ENCODE data around the gene TRIM69. TPM values are rescaled to one million over a fixed set of nuclear protein-coding genes. Genes with fewer than 3 reads are reported as not detected.
"Not testable (repeated sequence)": the region's sequence is repeated elsewhere in the genome, so short reads cannot be mapped to it uniquely, and the experiment has no call there.

The TRIM69 gene, protein sequence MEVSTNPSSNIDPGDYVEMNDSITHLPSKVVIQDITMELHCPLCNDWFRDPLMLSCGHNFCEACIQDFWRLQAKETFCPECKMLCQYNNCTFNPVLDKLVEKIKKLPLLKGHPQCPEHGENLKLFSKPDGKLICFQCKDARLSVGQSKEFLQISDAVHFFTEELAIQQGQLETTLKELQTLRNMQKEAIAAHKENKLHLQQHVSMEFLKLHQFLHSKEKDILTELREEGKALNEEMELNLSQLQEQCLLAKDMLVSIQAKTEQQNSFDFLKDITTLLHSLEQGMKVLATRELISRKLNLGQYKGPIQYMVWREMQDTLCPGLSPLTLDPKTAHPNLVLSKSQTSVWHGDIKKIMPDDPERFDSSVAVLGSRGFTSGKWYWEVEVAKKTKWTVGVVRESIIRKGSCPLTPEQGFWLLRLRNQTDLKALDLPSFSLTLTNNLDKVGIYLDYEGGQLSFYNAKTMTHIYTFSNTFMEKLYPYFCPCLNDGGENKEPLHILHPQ
- total RNA-seq (2014; rRNA removed; shearing (Covaris generic)), result 16.4 and 16.5 TPM in 2 replicates

DNA sequence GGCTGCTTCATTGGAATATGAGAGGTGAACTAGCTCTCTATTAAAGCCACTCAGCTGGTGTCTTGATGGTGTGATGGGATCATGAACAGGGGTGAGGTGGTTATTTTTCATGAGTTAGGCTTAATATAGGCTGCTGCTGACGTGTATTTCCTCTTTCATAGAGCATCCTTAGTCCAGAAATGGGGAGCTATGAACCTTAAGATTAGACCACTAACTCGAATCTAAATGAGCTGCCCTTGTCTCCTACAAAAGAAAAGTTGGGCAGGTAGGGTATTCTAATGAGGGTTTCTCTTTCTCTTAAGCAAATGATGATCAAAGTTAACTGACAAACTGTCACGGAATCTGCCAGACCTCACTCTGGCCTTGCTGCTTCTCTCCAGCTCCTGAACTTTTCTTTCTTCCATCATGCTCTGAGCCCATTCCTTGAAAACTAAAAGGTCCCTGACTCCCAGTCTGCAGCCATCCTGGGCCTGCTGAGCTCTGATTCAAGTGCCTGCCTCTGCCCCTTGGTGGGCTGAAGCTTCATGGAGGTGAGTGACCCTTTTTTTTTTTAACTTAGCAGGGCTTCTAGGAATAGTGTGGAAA lies at the start of gene TRIM69:
TRIM69 (plus strand) TSS at position 348 of the 585 bp plus-strand sequence; CDS start at position 525, 177 bp downstream.
- DNase-seq (ENCODE audit: low spot score), result no peak

DNA sequence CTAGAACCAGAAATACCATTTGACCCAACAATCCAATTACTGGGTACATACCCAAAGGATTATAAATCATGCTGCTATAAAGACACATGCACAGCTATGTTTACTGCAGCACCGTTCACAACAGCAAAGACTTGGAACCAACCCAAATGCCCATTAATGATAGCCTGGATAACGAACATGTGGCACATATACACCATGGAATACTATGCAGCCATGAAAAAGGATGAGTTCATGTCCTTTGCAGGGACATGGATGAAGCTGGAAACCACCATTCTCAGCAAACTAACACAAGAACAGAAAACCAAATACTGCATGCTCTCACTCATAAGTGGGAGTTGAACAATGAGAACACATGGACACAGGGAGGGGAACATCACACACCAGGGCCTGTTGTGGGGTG lies 47.0 kb upstream of the TRIM69 start:
- not testable (repeated sequence) for DNase-seq (ENCODE audit: low spot score)

DNA sequence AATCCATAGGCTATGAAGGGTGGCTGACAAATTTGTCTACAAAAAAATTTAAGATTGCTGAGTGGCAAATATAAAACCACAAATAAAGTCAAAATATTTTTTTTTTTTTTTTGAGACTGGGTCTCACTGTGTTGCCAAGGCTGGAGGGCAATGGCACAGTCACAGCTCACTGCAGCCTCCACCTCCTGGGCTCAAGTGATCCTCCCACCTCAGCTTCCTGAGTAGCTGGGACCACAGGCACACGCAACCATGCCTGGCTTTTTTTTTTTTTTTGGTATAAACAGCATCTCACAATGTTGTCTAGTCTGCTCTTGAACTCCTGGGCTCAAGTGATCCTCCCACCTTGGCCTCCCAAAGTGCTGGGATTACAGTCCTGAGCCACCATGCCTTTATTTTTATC lies 46.1 kb upstream of the TRIM69 start:
- not testable (repeated sequence) for DNase-seq (ENCODE audit: low spot score)

DNA sequence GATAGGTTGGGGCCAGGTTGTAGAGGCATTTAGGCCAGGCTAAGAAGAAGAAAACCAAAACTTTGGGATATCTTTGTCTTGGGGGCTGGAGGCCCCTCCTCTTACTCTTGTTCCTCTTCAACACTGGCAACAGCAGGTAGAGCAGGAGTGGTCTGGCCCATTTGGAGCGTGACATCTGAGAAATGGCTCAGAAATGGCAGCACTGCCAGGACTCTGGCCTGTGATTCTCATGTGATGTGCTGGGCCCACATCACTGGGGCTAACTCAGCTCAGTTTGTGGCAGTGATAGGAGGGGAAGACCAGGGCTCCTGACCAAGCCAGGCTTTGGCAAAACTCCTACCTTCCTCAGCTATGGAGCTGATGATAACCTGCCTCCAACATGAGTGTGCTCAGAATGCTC lies 43.7 kb upstream of the TRIM69 start:
- DNase-seq (ENCODE audit: low spot score), result no peak

DNA sequence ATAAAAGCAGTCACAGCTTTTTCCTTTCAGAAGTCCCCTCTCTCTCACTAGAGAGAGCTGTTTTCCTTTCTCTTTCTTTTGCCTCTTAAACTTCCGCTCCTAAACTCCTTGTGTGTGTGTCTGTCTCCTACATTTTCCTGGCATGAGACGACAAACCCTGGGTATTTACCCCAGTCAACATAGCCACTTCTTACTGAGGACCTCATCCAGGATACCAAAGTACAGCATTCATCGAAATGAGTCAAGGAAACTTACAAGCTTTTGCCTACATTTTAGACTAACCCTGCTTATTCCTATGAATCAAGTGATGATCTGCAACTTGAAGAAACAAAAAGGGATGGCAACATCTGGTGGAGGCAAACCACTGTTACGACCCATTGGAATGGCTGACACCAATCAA lies 41.9 kb upstream of the TRIM69 start:
- no peak for DNase-seq (ENCODE audit: low spot score)

DNA sequence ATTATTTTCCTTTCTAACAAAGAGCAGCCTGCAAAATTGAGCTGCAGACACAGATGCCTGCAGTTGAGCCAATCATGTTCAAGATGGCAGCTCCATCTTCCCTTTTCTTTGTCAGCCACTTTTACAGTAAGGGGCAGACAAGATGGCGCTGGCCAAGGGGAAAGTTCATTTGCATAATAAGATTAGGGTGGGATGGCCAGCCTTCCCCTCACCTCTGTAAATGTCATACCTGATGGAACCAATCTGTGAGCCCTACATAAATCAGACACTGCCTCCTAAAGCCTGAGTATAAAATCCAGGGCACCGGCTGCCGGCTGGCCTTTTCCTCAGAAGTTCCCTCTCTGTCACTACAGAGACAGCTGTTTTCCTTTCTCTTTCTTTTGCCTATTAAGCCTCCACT lies 41.0 kb upstream of the TRIM69 start:
- no peak for DNase-seq (ENCODE audit: low spot score)

DNA sequence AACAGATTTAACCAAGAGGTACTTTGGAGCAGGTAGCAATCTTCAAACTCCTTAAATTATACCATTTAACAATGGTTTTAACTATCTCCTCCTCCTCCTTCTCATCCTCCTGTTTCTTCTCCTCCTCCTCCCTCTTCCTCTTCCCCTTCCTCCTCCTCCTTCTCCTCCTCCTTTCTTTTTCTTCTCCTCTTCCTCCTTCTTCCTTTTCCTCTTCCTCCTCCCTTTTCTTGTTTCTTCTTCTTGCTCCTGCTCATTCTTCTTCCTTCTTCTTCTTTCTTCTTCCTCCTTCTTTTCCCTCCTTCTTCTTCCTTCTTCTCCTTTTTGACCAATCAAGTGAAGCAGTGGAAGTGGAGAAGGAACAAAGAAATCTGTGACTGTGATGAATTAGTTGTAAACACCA lies 39.3 kb upstream of the TRIM69 start:
- no peak for DNase-seq (ENCODE audit: low spot score)

DNA sequence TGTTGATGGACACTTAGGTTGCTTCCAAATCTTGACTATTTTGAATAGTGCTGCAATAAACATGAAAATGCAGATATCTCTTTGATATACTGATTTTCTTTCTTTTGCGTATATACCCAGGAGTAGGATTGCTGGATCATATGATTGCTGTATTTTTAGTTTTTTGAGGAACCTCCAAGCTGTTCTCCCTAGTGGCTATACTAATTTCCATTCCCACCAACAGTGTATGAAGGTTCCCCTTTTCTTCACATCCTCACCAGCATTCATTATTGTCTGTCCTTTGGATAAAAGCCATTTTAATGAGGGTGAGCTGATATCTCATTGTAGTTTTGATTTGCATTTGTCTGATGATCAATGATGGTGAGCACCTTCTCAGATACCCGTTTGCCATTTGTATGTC lies 37.7 kb upstream of the TRIM69 start:
- DNase-seq (ENCODE audit: low spot score), result no peak

DNA sequence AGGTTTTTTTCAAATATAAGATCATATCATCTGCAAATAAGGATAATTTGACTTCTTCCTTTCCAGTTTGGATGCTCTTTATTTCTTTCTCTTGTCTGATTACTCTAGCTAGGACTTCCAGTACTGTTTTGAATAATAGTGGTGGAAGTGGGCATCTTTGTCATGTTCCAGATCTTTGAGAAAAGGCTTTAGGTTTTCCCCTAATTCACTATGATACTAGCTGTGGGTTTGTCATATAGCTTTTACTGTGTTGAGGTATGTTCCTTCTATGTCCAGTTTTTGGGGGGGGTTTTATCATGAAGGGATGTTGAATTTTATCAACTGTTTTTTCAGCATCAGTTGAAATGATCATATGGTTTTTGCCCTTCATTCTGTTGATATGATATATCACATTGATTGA lies 35.7 kb upstream of the TRIM69 start:
- DNase-seq (ENCODE audit: low spot score), result not testable (repeated sequence)

DNA sequence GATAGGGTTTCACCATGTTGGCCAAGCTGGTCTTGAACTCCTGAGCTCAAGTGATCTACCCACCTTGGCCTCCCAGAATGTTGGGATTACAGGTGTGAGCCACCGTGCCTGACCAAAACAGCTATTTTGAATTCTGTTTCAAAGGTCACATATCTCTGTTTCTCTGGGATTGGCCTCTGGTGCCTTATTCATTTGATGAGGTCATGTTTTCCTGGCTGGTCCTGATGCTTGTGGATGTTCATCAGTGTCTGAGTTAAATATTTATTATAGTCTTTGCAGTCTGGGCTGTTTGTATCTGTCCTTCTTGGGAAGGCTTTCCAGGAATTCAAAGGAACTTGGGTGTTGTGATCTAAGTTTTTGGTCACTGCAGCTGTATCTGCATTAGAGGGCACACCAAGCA lies 30.3 kb upstream of the TRIM69 start:
- DNase-seq (ENCODE audit: low spot score), result no peak

DNA sequence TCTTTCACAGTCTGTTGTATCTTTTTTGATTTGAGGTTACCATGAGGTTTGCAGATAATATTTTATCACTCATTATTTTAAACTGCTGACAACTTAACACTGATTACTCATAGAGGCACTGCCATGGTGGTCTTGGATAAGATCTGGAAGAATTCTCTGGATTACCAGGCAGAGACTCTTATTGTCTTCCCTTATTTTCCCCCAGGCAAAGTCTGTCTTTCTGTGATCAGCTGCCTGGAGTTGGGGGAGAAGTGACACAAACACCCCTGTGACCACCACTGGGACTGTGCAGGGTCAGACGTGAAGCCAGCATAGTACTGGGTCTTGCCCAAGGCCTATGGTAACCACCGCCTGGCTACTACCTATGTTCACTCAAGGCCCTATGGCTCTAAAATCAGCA lies 29.9 kb upstream of the TRIM69 start:
- no peak for DNase-seq (ENCODE audit: low spot score)

DNA sequence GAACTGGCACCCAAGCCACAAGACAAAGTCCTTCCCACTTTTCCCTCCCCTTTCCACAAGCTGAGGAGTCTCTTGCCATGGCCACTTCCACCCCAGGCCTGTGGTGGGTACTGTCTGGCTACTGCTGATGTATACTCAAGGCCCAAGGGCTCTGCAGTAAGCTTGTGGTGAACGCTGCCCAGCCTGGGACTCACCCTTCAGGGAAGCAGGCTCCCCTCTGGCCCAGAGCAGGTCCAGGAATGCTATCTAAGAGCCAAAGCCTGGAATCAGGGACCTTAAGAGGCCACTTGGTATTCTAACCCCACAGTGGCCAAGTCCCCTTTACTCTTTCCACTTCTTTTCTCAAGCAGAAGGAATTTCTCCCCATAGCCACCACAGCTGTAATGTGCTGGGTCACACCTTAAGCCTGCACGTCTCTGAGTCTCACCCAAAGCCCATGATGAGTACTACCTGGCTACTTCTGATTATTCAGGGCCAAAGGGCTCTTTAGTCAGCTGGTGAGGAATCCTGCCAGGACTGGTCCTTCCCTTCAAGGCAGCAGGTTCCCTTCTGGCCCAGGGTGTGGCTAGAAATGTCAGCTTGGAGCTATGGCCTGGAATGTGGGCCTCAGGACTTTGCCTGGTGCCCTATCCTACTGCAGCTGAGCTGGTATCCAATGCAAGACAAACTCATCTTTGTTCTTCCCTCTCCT lies 29.2 kb upstream of the TRIM69 start:
- no peak for DNase-seq (ENCODE audit: low spot score)

DNA sequence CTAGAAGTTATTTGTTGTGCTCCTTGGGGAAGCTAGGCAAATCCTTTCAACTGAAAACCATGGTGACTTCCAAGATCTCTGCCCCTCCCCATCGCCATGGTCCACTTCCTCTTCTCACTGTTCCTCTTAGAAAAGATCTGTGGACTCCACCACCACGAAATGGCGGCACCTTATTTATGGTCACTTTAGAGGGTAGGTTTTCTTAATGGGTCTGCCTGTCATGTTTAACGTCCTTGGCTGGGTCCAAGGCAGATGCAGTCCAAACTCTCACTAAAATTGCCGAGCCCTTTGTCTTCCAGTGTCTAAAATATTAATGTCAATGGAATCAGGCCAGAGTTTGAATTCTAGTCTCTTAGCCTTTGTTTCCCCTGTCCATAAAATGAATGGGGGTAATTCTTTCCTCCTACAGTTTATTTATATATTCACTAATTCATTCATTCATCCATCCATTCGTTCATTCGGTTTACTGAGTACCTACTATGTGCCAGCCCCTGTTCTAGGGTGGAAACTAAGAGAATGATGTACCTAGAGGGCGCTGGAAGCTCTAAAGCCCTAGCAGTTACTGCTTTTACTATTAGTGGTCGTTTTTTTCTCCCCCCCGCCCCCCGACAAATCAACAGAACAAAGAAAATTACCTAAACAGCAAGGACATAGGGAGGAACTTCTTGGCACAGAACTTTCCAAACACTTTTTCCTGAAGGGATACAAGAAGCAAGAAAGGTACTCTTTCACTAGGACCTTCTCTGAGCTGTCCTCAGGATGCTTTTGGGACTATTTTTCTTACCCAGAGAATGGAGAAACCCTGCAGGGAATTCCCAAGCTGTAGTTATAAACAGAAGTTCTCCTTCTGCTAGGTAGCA lies 25.9 kb upstream of the TRIM69 start:
- DNase-seq (ENCODE audit: low spot score), result peak; percentile 47

DNA sequence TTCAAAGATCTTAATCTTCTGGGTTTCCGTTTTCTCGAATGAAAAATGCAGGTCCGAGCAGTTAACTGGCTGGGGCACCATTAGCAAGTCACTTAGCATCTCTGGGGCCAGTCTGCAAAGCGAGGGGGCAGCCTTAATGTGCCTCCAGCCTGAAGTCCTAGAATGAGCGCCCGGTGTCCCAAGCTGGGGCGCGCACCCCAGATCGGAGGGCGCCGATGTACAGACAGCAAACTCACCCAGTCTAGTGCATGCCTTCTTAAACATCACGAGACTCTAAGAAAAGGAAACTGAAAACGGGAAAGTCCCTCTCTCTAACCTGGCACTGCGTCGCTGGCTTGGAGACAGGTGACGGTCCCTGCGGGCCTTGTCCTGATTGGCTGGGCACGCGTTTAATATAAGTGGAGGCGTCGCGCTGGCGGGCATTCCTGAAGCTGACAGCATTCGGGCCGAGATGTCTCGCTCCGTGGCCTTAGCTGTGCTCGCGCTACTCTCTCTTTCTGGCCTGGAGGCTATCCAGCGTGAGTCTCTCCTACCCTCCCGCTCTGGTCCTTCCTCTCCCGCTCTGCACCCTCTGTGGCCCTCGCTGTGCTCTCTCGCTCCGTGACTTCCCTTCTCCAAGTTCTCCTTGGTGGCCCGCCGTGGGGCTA lies 25.1 kb upstream of the TRIM69 start, which contains the start of the genes B2M and PATL2:
B2M (plus strand) TSS at position 422 of the 647 bp plus-strand sequence; CDS start at position 452, 30 bp downstream.
PATL2 (minus strand) TSS at position 228 of the 647 bp plus-strand sequence. CDS start 34,833 bp downstream, outside the sequence.
- DNase-seq (ENCODE audit: low spot score), result peak; percentile 96

DNA sequence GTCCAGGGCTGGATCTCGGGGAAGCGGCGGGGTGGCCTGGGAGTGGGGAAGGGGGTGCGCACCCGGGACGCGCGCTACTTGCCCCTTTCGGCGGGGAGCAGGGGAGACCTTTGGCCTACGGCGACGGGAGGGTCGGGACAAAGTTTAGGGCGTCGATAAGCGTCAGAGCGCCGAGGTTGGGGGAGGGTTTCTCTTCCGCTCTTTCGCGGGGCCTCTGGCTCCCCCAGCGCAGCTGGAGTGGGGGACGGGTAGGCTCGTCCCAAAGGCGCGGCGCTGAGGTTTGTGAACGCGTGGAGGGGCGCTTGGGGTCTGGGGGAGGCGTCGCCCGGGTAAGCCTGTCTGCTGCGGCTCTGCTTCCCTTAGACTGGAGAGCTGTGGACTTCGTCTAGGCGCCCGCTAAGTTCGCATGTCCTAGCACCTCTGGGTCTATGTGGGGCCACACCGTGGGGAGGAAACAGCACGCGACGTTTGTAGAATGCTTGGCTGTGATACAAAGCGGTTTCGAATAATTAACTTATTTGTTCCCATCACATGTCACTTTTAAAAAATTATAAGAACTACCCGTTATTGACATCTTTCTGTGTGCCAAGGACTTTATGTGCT lies 24.5 kb upstream of the TRIM69 start:
- DNase-seq (ENCODE audit: low spot score), result peak; percentile 23

DNA sequence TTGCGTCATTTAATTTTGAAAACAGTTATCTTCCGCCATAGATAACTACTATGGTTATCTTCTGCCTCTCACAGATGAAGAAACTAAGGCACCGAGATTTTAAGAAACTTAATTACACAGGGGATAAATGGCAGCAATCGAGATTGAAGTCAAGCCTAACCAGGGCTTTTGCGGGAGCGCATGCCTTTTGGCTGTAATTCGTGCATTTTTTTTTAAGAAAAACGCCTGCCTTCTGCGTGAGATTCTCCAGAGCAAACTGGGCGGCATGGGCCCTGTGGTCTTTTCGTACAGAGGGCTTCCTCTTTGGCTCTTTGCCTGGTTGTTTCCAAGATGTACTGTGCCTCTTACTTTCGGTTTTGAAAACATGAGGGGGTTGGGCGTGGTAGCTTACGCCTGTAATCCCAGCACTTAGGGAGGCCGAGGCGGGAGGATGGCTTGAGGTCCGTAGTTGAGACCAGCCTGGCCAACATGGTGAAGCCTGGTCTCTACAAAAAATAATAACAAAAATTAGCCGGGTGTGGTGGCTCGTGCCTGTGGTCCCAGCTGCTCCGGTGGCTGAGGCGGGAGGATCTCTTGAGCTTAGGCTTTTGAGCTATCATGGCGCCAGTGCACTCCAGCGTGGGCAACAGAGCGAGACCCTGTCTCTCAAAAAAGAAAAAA lies 23.9 kb upstream of the TRIM69 start:
- peak; percentile 78 for DNase-seq (ENCODE audit: low spot score)

DNA sequence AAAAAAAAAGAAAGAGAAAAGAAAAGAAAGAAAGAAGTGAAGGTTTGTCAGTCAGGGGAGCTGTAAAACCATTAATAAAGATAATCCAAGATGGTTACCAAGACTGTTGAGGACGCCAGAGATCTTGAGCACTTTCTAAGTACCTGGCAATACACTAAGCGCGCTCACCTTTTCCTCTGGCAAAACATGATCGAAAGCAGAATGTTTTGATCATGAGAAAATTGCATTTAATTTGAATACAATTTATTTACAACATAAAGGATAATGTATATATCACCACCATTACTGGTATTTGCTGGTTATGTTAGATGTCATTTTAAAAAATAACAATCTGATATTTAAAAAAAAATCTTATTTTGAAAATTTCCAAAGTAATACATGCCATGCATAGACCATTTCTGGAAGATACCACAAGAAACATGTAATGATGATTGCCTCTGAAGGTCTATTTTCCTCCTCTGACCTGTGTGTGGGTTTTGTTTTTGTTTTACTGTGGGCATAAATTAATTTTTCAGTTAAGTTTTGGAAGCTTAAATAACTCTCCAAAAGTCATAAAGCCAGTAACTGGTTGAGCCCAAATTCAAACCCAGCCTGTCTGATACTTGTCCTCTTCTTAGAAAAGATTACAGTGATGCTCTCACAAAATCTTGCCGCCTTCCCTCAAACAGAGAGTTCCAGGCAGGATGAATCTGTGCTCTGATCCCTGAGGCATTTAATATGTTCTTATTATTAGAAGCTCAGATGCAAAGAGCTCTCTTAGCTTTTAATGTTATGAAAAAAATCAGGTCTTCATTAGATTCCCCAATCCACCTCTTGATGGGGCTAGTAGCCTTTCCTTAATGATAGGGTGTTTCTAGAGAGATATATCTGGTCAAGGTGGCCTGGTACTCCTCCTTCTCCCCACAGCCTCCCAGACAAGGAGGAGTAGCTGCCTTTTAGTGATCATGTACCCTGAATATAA lies 23.0 kb upstream of the TRIM69 start:
- DNase-seq (ENCODE audit: low spot score), result no peak

DNA sequence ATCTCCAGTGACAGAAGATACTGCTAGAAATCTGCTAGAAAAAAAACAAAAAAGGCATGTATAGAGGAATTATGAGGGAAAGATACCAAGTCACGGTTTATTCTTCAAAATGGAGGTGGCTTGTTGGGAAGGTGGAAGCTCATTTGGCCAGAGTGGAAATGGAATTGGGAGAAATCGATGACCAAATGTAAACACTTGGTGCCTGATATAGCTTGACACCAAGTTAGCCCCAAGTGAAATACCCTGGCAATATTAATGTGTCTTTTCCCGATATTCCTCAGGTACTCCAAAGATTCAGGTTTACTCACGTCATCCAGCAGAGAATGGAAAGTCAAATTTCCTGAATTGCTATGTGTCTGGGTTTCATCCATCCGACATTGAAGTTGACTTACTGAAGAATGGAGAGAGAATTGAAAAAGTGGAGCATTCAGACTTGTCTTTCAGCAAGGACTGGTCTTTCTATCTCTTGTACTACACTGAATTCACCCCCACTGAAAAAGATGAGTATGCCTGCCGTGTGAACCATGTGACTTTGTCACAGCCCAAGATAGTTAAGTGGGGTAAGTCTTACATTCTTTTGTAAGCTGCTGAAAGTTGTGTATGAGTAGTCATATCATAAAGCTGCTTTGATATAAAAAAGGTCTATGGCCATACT lies 21.1 kb upstream of the TRIM69 start:
- no peak for DNase-seq (ENCODE audit: low spot score)
